ENCODE results near the gene PAPLN.

DNA sequence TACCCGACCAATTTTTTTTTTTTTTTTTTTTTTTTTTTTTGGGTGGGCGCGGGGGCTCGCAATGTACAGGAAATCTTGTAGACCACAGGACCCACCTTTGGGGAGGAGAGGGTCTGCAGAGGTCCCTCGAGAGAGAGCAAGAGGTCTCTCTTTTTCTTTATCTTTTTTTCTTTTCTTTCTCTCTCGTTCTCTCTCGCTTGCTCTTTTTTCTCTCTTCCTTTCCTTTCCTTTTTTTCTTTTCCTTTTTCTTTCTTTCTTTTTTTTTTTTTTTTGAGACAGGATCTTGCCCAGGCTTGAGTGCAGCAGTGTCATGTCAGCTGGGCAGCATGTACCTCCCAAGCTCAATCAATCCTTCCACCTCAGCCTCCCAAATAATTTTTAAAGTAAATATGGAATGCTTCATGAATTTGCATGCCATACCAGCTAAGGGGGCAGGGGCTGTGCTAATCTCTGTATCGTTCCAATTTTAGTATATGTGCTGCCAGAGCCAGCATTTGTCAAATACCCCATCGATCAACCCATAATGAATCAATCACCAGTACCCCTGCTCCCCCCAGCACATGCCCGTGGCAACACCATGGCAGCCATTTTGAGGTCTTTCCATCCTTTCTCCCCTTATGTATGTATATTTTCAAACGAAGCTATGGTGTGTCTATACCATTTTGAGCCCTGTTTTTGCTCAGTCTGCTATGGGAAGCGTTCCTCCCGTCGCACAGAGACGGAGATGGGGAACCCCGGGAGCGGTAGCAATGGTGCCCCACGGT, 9.3 kb downstream of the PAPLN start:
- TF ChIP-seq POLR2A (IDR thresholded peaks at IDR 0.05), result no peak
- no peak for TF ChIP-seq CTCF (IDR thresholded peaks at IDR 0.05)
- no peak for TF ChIP-seq POLR2AphosphoS5 (IDR thresholded peaks at IDR 0.05)
